GM18951 (cell line): ENCODE results near the gene SURF2.
"Not testable (repeated sequence)": the region's sequence is repeated elsewhere in the genome, so short reads cannot be mapped to it uniquely, and the experiment has no call there.

Source experiments
- POLR2A ChIP-seq: IDR thresholded peaks from 4 replicates; pipeline ENCODE4 v1.6.1; 2011; ENCODE audit warnings: mild to moderate bottlenecking; ENCODE audit not compliant: insufficient read length, insufficient read depth; ENCODE audit errors: extremely low read depth
- in situ Hi-C: fragments of 300-500 bp; cut with MboI; formaldehyde crosslinking; loops from one replicate; pipeline ENCODE4 v1.12.0; 2022; ENCODE audit warnings: low sequenced_read_pairs, mixed read lengths, inconsistent platforms; ENCODE audit not compliant: unreplicated experiment

SURF2 gene

GRCh38 chr9:133379153-133380086 lies 23.1 kb downstream of the SURF2 start:
- in situ Hi-C loops, result no loop called here
- no peak for TF ChIP-seq POLR2A

GRCh38 chr9:133380734-133381133 lies 24.4 kb downstream of the SURF2 start:
- TF ChIP-seq POLR2A, result no peak
- in situ Hi-C loops, result no loop called here

GRCh38 chr9:133382507-133383141 lies 26.3 kb downstream of the SURF2 start:
- no peak for TF ChIP-seq POLR2A
- in situ Hi-C loops, result no loop called here

- TF ChIP-seq POLR2A, result no peak
- in situ Hi-C loops, result no loop called here
Observed at GRCh38 chr9:133383438-133383837, 27.1 kb downstream of the SURF2 start.

- in situ Hi-C loops, result no loop called here
- no peak for TF ChIP-seq POLR2A
Observed at GRCh38 chr9:133384736-133385321, 28.5 kb downstream of the SURF2 start.

GRCh38 chr9:133385452-133385851 lies 29.1 kb downstream of the SURF2 start:
- in situ Hi-C loops, result no loop called here
- TF ChIP-seq POLR2A, result no peak

GRCh38 chr9:133386338-133386737 lies 30.0 kb downstream of the SURF2 start:
- in situ Hi-C loops, result no loop called here
- no peak for TF ChIP-seq POLR2A

GRCh38 chr9:133387680-133388079 lies 31.3 kb downstream of the SURF2 start:
- in situ Hi-C loops, result no loop called here
- no peak for TF ChIP-seq POLR2A

GRCh38 chr9:133389025-133389557 lies 32.7 kb downstream of the SURF2 start:
- no peak for TF ChIP-seq POLR2A
- in situ Hi-C loops, result no loop called here

- no peak for TF ChIP-seq POLR2A
- in situ Hi-C loops, result no loop called here
Observed at GRCh38 chr9:133389562-133389961, 33.2 kb downstream of the SURF2 start.

- TF ChIP-seq POLR2A, result no peak
- in situ Hi-C loops, result no loop called here
Observed at GRCh38 chr9:133390713-133391112, 34.4 kb downstream of the SURF2 start.

GRCh38 chr9:133391449-133391848 lies 35.1 kb downstream of the SURF2 start:
- in situ Hi-C loops, result not testable (repeated sequence)

GRCh38 chr9:133392308-133392707 lies 36.0 kb downstream of the SURF2 start:
- in situ Hi-C loops, result not testable (repeated sequence)
